GM21381 (cell line): ENCODE data around the gene MCF2L.
"Not testable (repeated sequence)": the region's sequence is repeated elsewhere in the genome, so short reads cannot be mapped to it uniquely, and the experiment has no call there.

Experiments
- ATAC-seq: cut with Tn5 transposase; IDR thresholded peaks from one replicate; pipeline ENCODE4 v1.9.1; 2021; ENCODE audit warnings: mild to moderate bottlenecking, moderate library complexity; ENCODE audit not compliant: unreplicated experiment

MCF2L gene

DNA sequence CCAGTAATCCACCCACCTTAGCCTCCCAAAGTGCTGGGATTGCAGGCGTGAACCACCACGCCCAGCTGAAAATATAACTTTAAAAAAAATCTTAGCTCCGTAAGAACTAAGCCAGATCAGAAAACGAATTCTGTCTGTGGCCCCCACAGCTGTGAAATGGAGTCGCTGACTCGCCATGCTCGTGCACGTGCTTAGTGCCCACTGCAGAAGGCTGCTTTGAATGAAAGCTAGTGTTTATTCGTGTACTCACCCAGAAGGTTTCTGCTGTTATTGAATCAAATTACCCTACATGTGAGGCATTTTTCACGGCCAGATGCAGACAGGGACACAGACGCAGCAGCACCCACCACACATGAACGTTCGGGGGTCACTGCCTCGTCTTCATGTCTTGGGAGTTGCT, 74.9 kb downstream of the MCF2L start:
- no peak for ATAC-seq

DNA sequence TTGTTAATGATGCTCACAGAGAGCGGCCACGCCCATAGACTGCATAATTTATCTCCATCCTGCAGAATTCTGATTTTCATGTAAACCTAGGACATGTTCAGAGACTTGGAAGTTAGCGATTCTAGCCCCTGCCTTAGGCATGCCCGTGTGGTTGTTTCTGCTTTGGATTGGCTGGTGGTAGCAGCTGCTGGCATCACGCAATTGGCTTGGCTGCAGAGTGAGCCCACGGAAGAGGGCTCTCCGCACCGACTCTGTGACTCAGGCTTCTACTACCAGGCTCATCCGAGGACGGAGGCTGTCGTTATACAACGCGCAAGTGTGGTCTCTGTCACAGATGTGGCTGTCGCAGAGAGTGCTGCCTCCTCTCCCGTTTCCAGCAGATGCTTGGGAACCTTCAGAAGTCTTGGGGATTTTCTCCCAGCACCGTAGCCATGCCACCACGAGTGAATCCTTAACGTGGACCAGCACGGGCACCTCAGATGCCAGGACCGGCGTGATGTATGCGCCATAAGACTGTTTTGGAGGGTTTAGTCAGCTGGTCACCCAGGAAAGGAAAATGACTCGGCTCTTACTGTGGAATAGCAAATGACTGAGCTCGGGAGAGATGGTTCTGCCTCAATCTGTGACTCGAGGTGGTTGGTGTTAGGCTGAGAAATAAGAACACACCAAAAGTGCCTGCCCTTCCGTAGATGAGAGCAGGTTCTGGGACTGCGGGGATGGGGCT, 75.5 kb downstream of the MCF2L start:
- no peak for ATAC-seq

DNA sequence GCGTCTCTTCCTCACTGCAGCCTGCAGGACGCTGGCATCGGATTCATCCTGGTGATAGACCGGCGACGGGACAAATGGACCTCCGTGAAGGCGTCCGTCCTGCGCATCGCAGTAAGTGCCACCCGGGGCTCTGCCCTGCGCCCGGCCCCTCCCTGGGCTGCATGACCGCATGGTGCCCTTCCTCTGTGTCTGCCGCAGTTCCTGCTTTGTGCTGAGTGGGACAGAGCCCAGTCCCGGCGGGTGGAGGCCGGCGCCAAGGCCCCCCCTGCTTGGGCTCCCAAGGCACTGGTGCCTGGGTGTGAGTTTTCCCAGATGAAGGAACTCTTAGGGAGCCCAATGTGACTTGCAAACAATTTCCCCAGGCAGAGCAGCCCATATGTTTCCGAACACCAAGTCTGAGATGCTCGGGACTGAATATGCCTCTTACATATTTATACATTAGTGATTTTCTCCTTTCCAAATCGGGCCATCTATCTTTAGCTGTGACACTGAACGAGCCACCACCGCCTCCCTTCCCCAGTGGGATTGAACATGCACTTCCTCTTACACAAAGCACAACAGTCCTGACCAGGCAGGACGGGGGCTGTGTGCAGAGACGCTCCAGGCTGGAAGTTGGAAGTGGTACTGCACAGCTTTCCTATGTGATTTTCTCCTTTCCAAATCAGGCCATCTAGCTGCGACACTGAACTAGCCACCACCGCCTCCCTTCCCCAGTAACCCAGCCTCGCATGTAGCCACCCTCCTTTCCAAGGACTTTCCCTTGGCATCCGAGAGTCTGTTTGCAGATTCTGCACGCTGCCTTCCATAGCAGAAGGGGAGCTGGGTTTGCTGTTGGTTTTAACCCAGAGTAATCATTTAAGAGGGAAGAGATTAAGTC, 76.5 kb downstream of the MCF2L start:
- ATAC-seq, result no peak

DNA sequence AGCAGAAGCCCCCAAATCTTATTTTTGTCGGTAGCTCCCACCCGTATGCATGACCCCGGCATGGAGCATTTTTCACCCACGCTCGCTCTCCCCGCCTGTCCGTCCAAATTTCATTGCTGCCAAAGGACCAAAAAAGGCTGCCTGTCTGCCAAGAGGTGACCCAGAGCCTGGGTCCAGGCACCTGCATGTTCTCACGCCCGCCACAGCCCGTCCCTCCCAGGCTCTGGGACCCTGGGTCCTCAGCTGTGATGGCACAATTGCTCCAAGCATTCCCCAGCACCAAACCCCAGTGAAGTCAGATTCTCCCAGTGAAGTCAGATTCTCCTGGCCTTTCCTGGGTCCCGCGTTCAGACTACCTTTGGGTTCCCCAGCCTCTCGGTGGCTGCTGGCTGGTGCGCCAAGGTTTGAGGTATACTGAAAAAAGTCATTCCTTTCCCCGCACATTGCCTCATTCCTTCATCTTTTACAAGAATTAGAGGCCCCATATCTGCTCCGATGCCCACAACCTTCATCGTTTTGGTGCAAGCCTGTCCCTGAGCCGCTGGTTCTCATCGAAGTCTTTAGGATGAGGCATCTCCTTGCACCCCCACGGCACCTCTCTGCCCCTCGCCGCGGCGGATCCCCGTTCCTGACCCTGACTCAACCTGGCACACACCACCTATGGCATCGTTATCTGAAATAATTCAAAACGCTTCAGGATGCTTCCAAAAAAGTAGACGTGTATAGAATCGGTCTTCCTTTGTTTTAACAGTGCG, 77.3 kb downstream of the MCF2L start:
- no peak for ATAC-seq

DNA sequence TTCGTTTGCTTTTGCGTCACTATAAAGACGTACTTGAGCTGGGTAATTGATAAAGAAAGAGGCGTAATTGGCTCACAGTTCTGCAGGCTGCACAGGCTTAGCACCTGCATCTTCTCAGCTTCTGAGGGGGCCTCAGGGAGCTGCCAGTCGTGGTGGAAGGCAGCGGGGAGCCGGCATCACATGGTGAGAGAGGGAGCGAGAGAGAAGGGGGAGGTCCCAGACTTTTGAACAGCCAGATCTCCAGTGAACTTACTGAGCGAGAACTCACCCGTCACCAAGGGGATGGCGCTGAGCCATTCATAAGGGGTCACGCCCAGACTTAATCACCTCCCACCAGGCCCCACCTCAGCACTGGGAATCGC, 77.8 kb downstream of the MCF2L start:
- ATAC-seq, result no peak

DNA sequence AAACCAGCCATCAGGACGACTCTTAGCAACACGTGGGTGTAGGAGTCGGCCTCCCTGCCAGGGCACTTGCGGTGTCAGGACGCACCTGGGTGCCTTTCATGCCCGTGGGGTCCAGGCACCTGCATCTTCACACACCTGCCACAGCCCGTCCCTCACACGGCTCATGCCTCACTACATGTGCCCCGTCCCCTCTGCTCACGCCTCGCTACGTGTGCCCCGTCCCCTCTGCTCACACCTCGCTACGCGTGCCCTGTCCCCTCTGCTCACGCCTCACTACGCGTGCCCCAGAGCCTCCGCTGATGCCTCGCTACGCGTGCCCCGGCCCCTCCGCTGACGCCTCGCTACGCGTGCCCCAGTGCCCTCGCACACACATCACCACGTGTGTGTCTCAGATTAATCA, 78.6 kb downstream of the MCF2L start:
- ATAC-seq, result no peak

DNA sequence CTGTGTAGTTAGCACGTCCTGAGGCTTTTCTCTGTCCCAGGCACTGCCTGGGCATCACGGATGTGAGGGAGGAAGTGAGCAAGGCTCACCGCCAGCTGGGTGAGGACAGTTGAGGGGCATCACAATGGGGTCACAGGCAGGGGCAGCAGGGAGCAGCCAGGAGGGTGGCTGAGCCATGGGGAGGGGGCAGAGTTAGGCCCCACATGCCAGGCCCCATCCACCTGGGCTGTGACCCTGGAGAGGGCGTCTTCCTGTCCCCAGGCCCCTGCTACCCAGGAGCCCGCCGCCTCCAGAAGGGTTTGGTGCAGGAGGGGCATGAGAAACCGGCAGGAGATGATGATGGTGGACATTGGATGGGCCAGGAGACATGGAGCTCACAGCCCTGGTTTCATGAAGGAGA, 79.8 kb downstream of the MCF2L start:
- ATAC-seq, result no peak

DNA sequence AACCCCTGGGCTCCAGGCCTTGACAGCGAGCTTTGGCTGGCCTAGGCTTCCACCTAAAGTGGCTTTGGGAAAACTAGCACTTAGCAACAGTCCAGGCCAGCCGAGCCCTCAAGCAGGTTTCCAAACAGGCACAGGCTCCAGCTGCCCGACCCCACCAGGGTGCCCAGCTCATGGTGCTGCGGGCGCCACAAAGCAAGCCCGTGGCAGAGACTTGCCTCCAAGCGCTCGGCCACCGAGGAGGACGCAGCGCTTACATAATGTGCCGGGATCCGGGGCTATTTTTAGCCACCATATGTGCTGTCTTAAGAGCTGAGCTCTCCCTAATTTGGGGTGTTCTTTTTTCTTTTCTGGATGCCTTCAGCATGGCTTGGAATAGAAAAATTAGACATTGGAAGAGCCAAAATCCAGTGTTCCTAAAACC, 80.5 kb downstream of the MCF2L start:
- no peak for ATAC-seq

DNA sequence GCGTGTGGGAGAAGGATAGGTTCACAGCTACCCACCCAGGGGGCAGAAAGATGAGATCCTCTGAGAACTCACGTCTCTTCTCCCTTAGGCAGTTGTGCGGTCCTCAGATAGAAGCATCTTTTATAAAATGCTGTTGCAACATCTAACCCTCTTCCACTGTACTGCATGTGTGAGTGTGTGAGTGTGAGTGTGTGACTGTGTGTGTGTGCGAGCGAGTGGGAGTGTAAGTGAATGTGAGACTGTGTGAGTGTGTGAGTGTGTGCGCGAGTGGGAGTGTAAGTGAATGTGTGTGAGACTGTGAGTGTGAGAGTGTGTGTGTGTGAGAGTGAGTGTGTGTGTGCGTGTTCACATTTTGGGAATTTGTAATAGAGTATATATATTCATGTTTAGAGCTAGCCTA, 81.0 kb downstream of the MCF2L start:
- no peak for ATAC-seq

DNA sequence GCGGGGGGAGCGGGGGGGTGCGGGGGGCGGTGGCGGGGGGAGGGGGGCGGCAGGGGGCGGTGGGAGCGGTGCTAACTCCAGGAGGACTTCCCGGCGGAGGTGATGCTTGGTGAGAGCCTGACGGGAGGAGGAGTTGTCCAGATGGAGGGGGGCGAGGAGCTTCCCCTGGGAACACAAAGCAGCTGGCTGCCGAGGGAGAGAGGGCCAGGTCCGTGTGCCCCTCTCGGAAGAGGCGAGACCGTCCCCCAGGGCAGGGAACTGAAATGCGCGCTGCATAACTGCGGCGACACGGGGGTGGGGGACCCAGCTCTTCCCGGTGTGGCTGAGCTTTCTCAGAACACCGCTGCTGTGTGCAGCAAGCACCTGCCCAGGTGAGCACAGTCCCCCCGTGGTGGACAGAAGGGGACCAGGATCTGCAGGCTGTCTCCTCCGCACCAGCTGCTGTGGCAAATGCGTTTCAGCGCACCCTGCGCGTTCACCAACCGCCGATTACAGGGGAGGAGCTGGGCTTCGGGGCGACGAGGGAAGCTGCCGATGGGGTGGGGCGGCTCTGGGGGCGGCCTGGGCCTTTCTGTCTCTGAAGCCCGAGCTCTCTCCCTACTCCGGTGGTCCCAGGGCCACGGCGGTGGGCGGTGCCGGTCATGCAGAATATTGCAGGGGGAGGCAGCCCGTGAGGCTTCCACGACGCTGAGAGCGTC, 81.9 kb downstream of the MCF2L start:
- no peak for ATAC-seq

DNA sequence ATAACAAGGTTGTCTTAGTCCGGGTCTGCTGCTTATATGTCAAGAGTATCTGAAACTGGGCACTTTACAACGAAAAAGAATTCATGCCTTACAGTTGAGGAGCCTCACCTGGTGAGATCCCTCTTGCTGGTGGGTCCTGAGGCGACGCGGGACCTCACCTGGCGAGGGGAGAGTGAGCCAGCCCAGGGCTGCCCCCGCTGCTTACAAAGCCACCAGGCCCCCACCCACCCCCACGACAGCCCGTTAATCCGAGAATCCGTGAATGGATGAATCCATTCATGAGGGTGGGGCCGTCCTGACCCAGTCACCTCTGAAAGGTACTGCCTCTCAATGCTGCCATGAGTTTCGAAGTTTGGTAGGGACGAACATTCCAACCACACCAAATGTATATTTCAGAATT, 82.6 kb downstream of the MCF2L start:
- ATAC-seq, result no peak

DNA sequence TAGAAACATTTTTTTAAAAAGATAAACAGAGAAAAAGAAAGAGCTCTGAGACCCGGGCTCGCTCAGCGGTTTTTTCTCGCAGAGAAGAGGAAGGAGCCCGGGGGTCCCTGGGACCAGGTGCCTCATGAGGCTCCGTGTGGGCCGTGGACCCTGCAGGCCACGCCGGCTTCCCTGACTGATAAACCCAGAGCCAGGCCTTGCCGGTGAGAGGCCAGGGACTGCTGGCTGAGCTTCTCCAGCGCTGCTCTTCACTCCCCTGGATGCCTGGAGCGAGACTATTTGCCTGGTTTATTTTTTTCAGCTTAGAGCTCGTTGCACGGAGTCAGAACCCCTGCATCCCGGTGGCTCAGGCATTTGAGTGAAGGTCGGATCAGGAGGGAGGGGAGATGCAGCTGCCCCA, 83.2 kb downstream of the MCF2L start:
- ATAC-seq, result no peak

DNA sequence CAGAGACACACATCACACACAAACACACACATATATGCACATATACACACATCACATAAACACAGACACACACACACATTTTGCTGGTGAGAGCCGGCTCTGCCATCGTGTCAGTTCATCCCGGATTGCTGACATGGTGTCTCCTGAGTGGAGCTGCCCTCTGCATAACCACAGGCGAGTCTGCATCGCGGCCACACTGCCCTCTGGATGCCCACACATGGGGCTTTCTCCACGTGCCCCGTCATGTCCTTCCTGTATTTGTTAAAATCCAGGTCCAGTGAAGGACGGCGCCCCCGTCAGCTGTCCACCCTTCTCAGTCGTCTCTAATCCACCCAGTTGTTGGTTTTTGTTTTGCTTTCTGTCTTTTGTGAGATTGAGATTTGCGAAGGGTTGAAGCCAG, 84.0 kb downstream of the MCF2L start:
- no peak for ATAC-seq

DNA sequence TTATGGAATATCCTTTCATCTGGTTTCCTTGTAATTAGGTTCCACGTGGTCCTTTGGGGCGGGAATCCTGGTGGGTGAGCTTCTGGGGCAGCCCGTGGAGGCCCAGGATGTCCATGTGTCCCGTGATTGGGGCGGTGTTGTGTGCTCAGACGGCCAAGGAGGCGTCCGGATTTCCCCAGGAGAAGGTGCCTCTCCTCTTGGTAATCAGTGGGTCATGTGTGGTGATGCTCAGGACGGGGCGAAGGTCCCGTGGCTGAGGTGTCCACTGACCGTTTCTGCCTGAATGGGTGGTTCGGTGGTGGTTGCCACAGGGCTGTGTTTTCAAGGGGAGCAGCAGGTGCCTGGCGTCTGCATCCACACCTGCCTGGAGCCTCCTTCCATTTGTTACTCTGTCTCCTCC, 84.4 kb downstream of the MCF2L start:
- ATAC-seq, result no peak

DNA sequence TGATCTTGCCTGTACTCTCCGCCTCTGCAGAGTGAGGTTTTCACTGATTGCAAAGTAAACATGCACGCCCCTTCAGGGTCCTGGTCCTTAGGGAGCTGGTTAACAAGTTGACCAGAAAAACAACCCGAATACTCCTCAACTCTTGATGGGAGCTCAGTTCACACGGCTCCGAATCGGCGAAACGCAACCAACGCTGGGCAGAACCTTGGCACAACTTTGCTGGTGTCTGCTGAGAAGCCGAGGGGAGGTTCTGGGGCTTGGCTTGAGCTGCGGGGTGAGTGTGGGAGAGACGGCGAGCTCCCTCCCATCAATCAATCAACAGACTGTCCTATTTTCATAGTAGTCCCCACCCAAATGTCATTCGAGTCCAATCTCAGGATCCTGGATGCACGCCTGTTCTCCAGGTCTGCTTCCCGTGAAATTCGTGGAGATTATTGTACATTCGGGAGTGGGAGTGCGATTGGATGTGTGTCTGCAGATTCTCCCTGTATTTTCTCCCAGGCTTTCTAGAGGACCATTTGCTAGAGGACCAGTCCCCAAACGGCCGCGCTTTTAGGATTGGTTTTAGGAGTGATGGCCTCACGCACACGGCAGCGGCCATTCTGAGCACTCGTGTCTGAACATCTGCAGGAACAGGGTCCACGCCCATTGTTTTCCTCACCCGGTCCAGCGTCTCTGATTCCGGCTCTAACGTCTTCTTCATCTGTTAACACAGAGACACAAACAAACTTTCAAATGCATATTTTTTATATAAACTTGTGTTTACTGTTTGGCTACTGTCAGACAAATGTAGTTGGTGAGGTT, 85.0 kb downstream of the MCF2L start:
- no peak for ATAC-seq

DNA sequence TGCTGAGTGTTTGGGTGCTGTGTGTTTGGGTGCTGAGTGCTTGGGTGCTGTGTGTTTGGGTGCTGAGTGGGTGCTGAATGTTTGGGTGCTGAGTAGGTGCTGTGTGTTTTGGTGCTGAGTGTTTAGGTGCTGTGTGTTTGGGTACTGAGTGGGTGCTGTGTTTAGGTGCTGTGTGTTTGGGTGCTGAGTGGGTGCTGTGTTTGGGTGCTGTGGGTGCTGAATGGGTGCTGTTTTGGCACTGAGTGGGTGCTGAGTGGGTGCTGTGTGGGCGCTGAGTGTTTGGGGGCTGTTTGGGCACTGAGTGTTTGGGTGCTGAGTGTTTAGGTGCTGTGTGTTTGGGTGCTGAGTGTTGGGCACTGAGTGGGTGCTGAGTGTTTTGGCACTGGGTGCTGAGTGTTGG, 88.1 kb downstream of the MCF2L start:
- no peak for ATAC-seq

DNA sequence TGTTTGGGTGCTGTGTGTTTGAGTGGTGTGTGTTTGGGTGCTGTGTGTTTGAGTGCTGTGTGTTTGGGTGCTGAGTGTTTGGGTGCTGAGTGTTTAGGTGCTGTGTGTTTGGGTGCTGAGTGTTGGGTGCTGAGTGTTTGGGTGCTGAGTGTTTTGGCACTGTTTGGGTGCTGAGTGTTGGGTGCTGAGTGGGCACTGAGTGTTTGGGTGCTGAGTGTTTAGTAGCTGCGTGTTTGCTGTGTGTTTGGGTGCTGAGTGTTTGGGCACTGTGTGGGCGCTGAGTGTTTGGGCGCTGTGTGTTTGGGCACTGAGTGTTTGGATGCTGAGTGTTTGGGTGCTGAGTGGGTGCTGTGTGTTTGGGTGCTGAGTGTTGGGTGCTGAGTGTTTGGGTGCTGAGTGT, 88.5 kb downstream of the MCF2L start:
- ATAC-seq, result not testable (repeated sequence)

DNA sequence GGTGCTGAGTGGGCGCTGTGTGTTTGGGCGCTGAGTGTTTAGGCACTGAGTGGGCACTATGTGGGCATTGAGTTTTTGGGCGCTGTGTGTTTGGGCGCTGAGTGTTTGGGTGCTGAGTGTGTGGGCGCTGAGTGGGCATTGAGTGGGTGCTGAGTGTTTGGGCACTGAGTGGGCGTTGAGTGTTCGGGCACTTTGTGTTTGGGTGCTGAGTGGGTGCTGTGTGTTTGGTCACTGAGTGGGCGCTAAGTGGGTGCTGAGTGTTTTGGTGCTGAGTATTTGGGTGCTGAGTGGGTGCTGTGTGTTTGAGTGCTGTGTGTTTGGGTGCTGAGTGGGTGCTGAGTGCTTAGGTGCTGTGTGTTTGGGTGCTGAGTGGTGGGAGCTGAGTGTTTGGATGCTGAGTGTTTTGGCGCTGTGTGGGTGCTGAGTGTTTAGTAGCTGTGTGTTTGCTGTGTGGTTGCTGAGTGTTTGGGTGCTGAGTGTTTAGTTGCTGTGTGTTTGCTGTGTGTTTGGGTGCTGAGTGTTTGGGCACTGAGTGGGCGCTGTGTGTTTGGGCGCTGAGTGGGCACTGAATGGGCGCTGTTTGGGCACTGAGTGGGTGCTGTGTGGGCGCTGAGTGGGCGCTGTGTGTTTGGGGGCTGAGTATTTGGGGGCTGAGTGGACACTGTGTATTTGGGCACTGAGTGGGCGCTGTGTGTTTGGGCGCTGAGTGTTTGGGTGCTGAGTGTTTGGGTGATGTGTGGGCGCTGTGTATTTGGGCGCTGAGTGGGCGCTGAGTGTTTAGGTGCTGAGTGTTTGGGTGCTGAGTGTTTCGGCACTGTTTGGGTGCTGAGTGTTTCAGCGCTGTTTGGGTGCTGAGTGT, 89.3 kb downstream of the MCF2L start:
- ATAC-seq, result no peak
